ENCODE measurements around the gene VOPP1. TPM values are rescaled to one million over a fixed set of nuclear protein-coding genes. Genes with fewer than 3 reads are reported as not detected.

The VOPP1 gene
- total RNA-seq, 4 donors from 2014 or later: 22.1 to 58.9 (median 39.8) TPM

DNA sequence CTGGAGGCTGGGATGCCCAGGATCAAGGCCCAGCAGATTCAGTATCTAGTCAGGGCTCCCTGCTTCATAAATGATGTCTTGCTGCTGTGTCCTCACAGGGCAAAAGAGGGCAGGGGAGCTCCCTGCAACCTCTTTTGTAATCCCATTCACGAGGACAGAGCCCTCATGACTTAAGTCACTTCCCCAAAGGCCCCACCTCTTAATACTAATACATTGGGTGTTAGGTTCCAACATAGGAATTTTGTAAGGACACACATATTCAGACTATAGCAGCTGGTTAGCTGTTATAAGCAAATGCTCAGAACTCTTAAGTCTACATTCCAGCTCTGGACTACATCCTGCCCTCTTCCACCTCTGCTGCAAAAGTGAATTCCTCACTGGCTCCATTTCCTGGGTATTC, 63.0 kb downstream of the VOPP1 start:
- intact Hi-C loops (cut with DNase I; ENCODE audit: low total_unique reads): no loop called here

DNA sequence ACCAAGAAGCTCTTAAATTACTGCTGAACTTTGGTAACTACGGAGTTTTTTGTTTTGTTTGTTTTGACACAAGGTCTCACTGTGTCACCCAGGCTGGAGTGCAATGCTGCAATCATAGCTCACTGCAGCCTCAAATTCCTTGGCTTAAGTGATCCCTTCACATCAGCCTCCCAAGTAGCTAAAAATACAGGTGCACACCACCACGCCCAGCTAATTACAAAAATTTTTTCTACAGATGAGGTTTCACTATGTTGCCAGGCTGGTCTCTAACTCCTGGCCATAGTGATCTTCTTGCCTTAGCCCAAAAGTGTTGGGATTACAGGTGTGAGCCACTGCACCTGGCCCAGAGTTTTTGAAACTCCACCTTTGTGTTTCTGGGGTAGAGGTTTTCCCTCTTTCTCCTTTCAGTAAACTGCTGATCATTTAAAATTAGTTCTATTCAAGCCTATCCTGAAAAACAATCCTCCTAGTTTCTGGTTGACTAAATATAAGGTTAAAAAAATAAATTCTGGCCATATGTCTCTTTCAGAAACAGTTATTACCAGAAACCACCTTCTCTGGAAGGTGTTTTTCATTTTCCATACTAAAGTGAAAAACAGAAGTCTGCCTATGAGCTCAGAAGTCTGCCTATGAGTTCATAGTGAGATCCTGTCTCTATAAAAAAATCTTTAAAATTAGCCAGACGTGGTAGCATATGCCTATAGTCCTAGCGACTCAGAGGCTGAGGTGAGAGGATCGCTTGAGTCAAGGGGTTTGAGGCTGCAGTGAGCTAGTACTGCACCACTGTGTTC, 63.9 kb downstream of the VOPP1 start:
- Histone ChIP-seq H3K36me3 (no peaks in the 10 kb centered on the region), H3K27me3 (no peaks in the 10 kb centered on the region), H3K9me3 (no peaks in the 10 kb centered on the region), H3K27ac (no peak overlapping the region), H3K4me1 (no peaks in the 10 kb centered on the region), H3K4me3 (no peak overlapping the region)
- no peak for DNase-seq
- no peak for TF ChIP-seq POLR2A (IDR thresholded peaks at IDR 0.05)
- no peak for TF ChIP-seq CTCF (IDR thresholded peaks at IDR 0.05)
- intact Hi-C loops (cut with DNase I; ENCODE audit: low total_unique reads): no loop called here

More for the DNA sequence above, 63.0 kb downstream of the VOPP1 start:
- TF ChIP-seq CTCF (IDR thresholded peaks at IDR 0.05) (no peak), POLR2A (IDR thresholded peaks at IDR 0.05) (no peak)
- DNase-seq: no peak
- Histone ChIP-seq H3K4me3 (no peak overlapping the region), H3K27ac (no peak overlapping the region), H3K4me1 (no peaks in the 10 kb centered on the region), H3K27me3 (no peaks in the 10 kb centered on the region), H3K36me3 (no peaks in the 10 kb centered on the region), H3K9me3 (no peaks in the 10 kb centered on the region)

DNA sequence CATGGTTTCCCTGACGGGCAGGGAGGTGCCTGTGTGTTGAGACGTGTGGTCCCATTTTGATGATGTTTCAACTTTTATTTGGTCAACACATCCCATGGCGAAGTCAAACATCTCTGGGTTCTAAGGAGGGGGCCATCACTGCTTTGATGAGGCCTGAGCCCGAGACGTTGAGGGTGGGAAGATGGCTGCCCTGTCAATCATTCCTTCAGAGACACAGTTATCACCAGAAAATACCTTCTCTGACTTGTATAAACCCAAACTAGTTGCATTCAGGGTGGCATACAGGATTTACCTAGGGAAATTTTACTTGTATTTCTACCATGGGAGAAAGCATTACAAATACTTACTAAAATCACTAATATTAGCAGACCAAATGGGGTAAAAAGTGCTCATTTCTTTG, 64.6 kb downstream of the VOPP1 start:
- H3K36me3 ChIP-seq: no peaks in the 10 kb centered on the region
- no peak for TF ChIP-seq CTCF (IDR thresholded peaks at IDR 0.05)
- TF ChIP-seq POLR2A (IDR thresholded peaks at IDR 0.05): no peak
- no peak for DNase-seq
- no peaks in the 10 kb centered on the region for H3K9me3 ChIP-seq
- no peak overlapping the region for H3K27ac ChIP-seq
- H3K27me3 ChIP-seq: no peaks in the 10 kb centered on the region
- no peaks in the 10 kb centered on the region for H3K4me1 ChIP-seq
- H3K4me3 ChIP-seq: no peak overlapping the region
- intact Hi-C loops (cut with DNase I; ENCODE audit: low total_unique reads): no loop called here

GRCh38 chr7:55504967-55505658, 67.2 kb downstream of the VOPP1 start:
- H3K27ac ChIP-seq: no peak overlapping the region
- no peaks in the 10 kb centered on the region for H3K36me3 ChIP-seq
- TF ChIP-seq CTCF (IDR thresholded peaks at IDR 0.05): no peak
- no peak for TF ChIP-seq POLR2A (IDR thresholded peaks at IDR 0.05)
- H3K27me3 ChIP-seq: no peaks in the 10 kb centered on the region
- intact Hi-C loops (cut with DNase I; ENCODE audit: low total_unique reads): no loop called here
- H3K4me1 ChIP-seq: no peaks in the 10 kb centered on the region
- DNase-seq: no peak
- H3K9me3 ChIP-seq: no peaks in the 10 kb centered on the region
- no peak overlapping the region for H3K4me3 ChIP-seq

Data from uterus (tissue), 4 donors.